Right lobe of liver (tissue), 4 donors: ENCODE measurements around the gene MRPL3.

Experiments
- POLR2A ChIP-seq: fragments of 450-650 bp; IDR thresholded peaks from one replicate; pipeline ENCODE4 v1.6.1; 2017; ENCODE audit warnings: antibody characterized with exemption, mild to moderate bottlenecking
- TF ChIP-seq, protein P1 (sequence below), 4 donors: fragments of 200-600 bp in 3 of 4; fragments of 450-650 bp in 1 of 4; IDR thresholded peaks; one replicate each; pipeline versions ENCODE4 v1.5.1 to v1.8.0; 2016 to 2022; ENCODE audit warnings: antibody characterized with exemption in 4 of 4, mild to moderate bottlenecking in 2 of 4
- donor health status: DM: no; HTN: no; CAD: no.
- donor health status: DM: no; HTN: no; CAD: no.
- donor health status: DM: no; HTN: yes; CAD: no.

DNA sequence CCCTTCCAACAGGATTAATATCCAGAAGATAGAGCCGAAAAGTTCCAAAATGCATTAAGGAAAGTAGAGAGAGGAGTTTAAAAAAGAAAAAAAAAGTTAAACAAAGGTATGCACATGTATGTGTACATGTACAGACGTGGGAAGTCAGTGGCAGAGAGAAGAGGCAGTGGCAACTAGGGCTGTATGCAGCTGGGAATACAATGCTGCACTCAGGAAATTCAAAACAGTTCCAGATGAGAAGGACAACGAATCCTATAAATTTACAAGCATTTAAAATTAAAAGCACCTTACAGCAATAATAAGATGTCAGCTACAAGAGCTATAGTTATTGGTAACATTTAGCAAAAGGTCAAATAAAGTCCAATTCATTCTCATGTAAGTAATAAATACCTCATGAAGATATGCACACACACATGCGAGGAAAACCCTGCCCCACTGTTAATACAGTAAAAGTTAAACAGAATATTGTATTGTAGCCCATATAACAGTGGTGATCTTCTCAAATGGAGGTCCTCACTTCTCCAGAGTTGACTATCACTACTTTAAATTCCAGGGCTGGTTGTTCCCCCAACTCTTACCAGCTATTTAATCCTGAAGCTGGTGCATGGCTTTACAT lies 18.2 kb downstream of the MRPL3 start:
- TF ChIP-seq, protein P1, sequence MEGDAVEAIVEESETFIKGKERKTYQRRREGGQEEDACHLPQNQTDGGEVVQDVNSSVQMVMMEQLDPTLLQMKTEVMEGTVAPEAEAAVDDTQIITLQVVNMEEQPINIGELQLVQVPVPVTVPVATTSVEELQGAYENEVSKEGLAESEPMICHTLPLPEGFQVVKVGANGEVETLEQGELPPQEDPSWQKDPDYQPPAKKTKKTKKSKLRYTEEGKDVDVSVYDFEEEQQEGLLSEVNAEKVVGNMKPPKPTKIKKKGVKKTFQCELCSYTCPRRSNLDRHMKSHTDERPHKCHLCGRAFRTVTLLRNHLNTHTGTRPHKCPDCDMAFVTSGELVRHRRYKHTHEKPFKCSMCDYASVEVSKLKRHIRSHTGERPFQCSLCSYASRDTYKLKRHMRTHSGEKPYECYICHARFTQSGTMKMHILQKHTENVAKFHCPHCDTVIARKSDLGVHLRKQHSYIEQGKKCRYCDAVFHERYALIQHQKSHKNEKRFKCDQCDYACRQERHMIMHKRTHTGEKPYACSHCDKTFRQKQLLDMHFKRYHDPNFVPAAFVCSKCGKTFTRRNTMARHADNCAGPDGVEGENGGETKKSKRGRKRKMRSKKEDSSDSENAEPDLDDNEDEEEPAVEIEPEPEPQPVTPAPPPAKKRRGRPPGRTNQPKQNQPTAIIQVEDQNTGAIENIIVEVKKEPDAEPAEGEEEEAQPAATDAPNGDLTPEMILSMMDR (IDR thresholded peaks at IDR 0.05): no peak
- TF ChIP-seq POLR2A: no peak
